GM18508 (cell line): ENCODE data around the gene ALG12.

Experiments used
- ATAC-seq: cut with Tn5 transposase; IDR thresholded peaks from one replicate; pipeline ENCODE4 v1.9.1; 2021; ENCODE audit warnings: moderate number of reproducible peaks; ENCODE audit not compliant: insufficient read depth, unreplicated experiment

ALG12 gene

GRCh38 chr22:49915610-49916009 lies 2.6 kb downstream of the ALG12 start:
- ATAC-seq = no peak

GRCh38 chr22:49914256-49914655 lies 4.0 kb downstream of the ALG12 start:
- ATAC-seq = no peak

GRCh38 chr22:49913446-49913845 lies 4.8 kb downstream of the ALG12 start:
- ATAC-seq = no peak

- ATAC-seq = no peak
Observed at GRCh38 chr22:49913026-49913425, 5.2 kb downstream of the ALG12 start.

DNA sequence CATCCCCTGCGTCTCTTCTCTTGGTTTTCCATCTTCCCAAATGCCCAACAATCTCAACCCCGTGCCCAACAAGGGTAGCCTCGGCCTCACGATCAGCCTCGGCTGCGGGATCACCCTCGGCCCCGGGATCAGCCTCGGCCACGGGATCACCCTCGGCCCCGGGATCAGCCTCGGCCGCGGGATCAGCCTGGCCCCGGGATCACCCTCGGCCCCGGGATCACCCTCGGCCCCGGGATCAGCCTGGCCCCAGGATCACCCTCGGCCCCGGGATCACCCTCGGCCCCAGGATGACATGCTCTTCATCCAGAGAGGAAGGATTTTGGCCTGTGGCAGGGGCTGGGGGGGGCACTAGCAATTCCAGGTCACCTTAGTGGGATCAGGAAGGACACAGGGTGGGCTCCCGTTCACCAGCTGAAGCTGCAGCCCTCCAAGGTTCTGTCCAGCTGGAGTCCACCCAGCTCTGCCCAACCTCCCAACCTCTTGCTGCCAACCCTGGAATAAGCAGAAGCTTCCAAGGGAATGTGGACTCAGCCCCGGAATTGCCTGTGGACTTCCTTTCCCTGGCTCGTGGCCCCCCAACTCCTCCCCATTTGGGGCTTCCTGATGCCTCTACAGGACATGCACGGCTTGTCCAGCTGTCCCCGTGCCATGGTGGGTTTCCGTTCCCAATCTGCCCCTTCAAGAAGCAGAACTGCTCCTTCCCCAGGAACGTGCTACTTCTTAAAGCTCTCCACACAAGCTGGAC lies 6.2 kb downstream of the ALG12 start:
- no peak for ATAC-seq

DNA sequence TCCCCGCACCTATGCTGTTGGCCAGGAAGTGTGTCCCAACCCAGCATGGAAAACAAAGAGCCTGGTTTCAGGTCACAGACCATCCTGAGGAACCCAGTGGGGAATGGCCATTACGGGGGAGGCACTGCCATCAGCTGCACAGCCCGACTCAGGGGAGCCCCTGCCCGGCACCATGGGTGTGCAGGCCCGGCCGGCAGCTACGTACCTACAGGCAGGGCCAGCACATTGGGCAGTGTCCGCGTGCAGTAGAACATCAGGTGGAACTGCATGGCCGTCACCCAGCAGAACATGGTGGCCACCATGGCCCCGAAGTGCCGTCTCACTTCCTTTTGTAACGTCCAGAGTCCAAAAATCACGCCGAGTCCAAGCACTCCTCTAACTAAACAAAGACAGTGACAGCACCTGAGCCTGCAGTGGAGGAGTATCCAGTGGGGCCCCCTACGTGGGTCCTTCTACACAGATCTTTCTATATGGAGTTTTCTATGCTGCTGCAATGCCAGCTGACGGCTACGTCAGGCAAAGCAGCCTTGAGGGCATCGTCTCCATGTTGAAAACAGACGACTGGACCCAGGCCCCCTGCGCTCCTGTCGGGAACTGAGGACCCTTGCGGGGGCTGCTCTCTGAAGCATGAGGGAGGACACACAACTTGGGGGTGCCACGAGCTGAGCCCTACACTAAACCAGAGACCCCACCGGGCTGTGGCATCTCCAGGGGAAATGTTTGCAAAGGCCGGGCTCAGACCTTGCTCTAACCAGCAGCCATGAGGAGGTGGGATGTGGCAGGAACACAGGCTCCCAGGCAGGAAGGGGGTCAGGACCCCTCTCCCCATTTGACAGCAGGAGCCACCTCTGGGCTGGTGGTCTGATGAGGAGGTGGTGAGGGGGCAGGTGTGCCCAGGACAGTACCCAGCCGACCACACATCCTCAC lies 7.7 kb downstream of the ALG12 start:
- no peak for ATAC-seq

DNA sequence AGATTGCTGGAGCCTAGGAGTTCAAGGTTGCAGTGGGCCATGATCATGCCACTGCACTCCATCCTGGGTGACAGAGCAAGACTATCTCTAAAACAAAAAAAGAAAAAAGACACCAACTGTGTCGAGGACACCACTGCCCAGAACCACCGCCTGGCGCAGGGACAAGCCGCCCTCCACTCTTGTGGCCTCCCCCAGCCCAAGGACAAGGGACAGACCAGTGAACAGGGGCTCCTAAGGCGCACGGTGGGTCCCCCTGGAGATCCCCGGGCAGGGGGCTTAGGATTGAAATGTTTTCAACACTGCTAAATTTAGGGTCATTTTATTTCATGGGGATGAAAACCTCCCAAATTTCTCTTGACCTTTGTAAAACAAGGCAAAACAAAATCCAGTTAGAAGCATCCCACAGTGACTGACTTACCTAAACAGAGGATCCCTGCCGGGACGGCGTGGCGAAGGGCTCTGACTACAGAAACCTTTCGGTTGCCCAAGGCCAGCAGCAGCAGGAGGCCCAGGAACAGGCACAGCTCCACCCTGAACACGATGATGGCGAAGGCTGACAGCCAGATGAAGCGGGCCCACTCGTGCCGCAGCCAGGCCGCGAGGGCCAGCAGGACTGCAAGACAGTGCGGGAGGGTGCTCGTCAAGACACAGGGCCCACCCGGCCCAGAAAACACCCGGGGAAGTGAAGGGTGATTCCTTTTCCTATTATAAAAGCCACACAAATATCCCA lies 8.6 kb downstream of the ALG12 start:
- no peak for ATAC-seq

- no peak for ATAC-seq
Observed at GRCh38 chr22:49907807-49908206, 10.4 kb downstream of the ALG12 start.

- no peak for ATAC-seq
Observed at GRCh38 chr22:49906799-49907290, 11.4 kb downstream of the ALG12 start.

- no peak for ATAC-seq
Observed at GRCh38 chr22:49906071-49906798, 12.0 kb downstream of the ALG12 start.

DNA sequence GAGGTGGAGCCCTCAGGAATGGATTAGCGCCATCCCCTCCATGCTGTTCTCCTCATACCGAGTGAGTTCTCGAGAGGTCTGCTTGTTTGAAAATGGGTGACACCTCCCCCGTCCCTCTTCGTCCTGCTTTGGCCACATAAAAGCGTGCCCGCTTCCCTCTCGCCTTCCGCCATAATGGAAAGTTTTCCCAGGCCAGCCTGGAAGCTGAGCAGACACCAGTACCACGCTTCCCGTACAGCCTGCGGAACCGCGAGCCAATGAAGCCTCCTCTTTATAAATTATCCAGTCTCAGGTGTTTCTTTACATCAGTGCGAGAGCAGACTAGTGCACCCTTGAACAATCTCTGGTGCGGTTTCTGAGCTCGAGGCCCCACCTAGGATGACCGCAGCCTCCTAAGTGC lies 12.8 kb downstream of the ALG12 start:
- no peak for ATAC-seq

- no peak for ATAC-seq
Observed at GRCh38 chr22:49904040-49904369, 14.2 kb downstream of the ALG12 start.

DNA sequence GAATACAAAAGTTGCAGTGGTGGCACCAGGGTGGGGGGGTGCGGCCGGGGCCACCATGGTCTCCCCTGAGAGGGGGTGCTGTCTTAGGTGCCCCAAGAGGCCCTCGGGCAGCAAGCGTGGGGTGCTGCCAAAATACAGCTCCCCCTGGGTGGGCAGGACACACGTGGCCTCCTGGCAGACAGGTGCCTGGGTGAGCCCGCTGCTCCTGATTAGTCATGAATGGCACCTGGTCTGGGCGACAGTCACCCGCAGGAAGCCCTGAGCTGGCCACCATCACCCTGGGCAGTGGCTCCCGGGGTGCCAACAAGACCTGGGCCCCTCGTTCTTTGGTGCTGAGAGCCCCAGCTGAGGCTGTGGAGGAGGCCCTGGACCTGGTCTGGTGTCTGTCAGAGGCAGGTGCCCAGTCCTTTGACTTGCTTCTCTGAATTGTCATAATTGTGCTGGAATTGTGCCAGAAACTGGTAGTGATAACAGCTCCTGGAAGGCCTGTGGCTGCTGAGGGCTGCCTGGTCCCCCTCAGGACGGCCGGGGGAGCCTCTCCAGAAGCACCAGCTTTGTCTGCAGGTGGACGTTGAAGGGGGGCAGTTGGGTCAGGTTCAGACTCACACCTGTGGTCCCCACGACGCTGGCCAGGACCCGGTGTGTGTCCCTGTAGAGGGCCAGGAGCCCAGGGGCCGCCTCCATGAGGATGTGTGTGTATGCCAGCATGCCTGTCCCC lies 14.8 kb downstream of the ALG12 start:
- no peak for ATAC-seq

- no peak for ATAC-seq
Observed at GRCh38 chr22:49901457-49901856, 16.8 kb downstream of the ALG12 start.

- ATAC-seq = no peak
Observed at GRCh38 chr22:49900441-49901230, 17.6 kb downstream of the ALG12 start.

DNA sequence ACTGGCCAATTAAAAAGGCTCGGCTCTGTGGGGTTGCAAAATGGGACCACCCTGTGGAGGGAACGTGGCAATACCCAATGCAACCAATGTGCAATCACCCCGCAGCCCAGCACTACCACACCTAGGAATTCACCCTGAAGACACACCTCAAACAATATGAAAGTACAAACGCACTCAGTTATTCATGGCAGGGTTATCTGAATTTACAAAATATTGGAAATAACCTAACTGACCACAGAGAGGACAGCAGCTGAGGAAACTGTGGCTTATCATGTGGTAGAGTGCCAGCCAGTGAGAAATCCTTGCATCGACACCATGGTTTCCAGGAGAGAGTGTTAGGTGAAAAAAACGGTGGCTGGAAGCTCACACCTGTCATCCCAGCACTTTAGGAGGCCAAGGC lies 18.7 kb downstream of the ALG12 start:
- no peak for ATAC-seq

DNA sequence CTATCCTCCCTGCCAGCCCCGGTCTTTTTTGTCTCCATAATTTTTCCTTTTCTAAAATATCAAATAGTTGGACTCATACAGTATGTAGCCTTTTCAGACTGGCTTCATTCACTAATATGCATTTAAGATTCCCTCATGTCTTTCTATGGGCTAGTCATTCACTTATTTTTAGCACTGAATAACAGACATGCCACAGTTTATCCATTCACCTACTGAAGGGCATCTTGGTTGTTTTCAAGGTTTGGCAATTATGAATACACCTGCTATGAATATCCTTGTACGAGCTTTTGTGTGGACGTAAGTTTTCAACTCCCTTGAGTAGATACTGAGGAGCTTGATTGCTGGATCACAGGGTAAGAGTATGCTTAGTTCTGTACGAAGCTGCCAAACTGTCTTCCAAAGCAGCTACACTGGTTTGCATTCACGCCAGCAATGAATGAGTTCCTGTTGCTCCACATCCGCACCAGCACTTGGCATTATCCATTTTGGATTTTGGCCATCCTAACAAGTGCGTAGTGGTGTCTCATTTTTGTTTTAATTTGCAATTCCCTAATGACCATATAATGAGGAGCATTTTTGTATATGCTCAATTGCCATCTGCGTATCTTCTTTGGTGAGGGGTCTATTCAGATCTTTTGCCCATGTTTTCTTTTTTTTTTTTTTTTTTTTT lies 21.1 kb downstream of the ALG12 start:
- no peak for ATAC-seq

- ATAC-seq = no peak
Observed at GRCh38 chr22:49896201-49896600, 22.0 kb downstream of the ALG12 start.
